ENCODE measurements around the gene GJA10. TPM values are rescaled to one million over a fixed set of nuclear protein-coding genes. Genes with fewer than 3 reads are reported as not detected.
A peak's percentile ranks its signal among the peaks of the same experiment; 100 is the strongest.
"Not testable (repeated sequence)": the region's sequence is repeated elsewhere in the genome, so short reads cannot be mapped to it uniquely, and the experiment has no call there.

The GJA10 gene
- total RNA-seq (2014; rRNA removed; shearing (Covaris generic)), result not detected in 2 replicates

DNA sequence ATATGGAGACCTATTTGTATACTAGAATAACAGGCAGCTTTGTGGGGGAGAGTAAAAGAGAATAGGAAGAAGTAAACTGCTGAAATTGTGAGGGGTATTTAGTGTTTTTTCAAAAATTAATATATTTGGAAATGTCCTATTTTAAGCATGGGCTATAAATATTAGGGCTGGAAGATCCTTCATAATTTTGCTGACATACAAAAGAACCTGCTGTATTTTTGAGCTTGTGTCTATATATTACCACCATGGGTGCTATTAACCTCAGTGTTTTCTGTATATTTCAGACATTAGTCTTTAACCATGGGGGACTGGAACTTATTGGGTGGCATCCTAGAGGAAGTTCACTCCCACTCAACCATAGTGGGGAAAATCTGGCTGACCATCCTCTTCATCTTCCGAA lies at the start of gene GJA10:
TSS of gene GJA10 (plus strand) at position 301 of the 400 bp plus-strand sequence. CDS start at position 301, 0 bp downstream.
- H3K4me3 ChIP-seq, result no peak within 1 kb of the TSS
- no peaks in the 10 kb centered on the region for H3K4me1 ChIP-seq (replicated peaks)
- H3K9me3 ChIP-seq (replicated peaks), result no peaks in the 10 kb centered on the region
- peaks cover 8% of the 10 kb centered on the region; the same call in 1 of the 2 replicates for H3K27me3 ChIP-seq (replicated peaks)
- no peaks in the 10 kb centered on the region for H3K36me3 ChIP-seq
- DNase-seq (ENCODE audit: low read depth in 1 of 2, low spot score in 2 of 2), result no peak
- no peak within 1 kb of the TSS for H3K27ac ChIP-seq

DNA sequence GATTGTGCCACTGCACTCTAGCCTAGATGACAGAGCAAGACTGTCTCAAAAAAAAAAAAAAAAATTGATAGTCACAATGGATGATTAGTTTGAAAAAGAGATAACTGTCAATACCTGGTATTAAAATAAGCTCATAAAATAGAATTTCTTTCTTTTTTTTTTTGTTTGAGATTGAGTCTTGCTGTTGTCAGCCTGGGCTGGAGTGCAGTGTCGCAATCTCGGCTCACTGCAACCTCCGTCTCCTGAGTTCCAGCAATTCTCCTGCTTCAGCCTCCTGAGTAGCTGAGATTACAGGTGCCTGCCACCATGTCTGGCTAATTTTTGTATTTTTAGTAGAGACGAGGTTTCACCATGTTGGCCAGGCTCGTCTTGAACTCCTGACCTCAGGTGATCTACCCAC lies 46.8 kb upstream of the GJA10 start:
- Histone ChIP-seq H3K36me3 (peaks cover 49% of the 10 kb centered on the region), H3K4me1 (replicated peaks) (peaks cover 18% of the 10 kb centered on the region)
- H3K27me3 ChIP-seq (replicated peaks); H3K27ac ChIP-seq; H3K4me3 ChIP-seq; DNase-seq (ENCODE audit: low read depth in 1 of 2, low spot score in 2 of 2); H3K9me3 ChIP-seq (replicated peaks): not testable (repeated sequence)

DNA sequence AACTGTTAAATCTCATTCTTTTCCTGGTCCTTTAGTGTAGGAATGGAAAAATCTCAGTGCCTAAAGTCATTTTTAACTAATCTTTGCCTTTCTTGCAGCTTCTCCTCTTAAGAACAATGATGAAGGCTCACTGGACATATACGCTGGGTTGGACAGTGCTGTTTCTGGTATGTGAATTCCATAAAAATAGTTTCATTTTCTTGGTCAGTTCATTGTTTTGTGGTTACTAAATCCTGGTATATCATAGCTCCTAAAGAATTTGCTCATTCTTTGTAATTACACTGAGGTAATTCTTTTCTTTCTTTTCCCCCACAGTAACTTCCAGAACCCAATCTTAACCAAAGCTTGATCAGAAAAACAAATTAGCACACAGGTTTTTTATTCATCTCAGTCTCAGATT lies 41.2 kb upstream of the GJA10 start:
- H3K9me3 ChIP-seq (replicated peaks), result no peaks in the 10 kb centered on the region
- DNase-seq (ENCODE audit: low read depth in 1 of 2, low spot score in 2 of 2), result peak in 1 of 2 experiments; percentile 64
- H3K4me3 ChIP-seq, result no peak overlapping the region
- no peaks in the 10 kb centered on the region for H3K27me3 ChIP-seq (replicated peaks)
- peak overlapping the region; percentile 58 for H3K27ac ChIP-seq
- H3K36me3 ChIP-seq, result peaks cover 70% of the 10 kb centered on the region
- H3K4me1 ChIP-seq (replicated peaks), result peaks cover 23% of the 10 kb centered on the region

DNA sequence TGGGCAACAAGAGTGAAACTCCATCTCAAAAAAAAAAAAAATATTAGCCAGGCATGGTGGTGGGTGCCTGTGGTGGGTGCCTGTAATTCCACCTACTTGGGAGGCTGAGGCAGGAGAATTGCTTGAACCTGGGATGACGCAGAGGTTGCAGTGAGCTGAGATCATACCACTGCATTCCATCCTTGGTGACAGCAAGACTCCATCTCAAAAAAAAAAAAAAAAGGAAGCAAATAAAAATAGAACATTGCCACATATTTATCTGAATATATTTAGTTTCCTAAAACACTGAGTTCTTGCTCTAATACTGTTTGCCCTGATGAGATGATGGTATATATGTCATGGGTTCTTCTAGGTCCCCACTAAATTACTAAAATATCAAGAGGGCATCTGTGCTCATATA lies 36.2 kb upstream of the GJA10 start:
- no peak overlapping the region for H3K4me3 ChIP-seq
- H3K27me3 ChIP-seq (replicated peaks), result no peaks in the 10 kb centered on the region
- no peaks in the 10 kb centered on the region for H3K9me3 ChIP-seq (replicated peaks)
- H3K36me3 ChIP-seq, result peaks cover 85% of the 10 kb centered on the region
- H3K4me1 ChIP-seq (replicated peaks), result peaks cover 8% of the 10 kb centered on the region
- no peak overlapping the region for H3K27ac ChIP-seq
- no peak for DNase-seq (ENCODE audit: low read depth in 1 of 2, low spot score in 2 of 2)

DNA sequence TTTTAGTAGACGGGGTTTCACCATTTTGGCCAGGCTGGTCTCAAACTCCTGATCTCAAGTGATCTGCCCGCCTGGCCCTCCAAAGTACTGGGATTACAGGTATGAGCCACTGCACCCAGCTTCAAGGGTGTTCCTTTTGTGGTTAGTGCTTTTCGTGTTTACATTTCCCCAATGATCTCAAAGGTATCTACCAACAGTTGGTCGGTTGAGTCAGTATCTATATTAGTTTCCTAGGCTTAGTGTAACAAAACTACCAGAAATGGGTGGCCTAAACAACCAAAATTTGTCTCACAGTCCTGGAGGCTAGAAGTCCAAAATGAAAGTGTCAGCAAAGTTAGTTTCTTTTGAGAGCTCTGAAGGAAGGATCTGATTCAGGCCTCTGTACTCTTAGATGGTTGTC lies 34.5 kb upstream of the GJA10 start:
- H3K4me1 ChIP-seq (replicated peaks), result no peaks in the 10 kb centered on the region
- no peak overlapping the region for H3K4me3 ChIP-seq
- no peak for DNase-seq (ENCODE audit: low read depth in 1 of 2, low spot score in 2 of 2)
- no peaks in the 10 kb centered on the region for H3K9me3 ChIP-seq (replicated peaks)
- peaks cover 85% of the 10 kb centered on the region for H3K36me3 ChIP-seq
- no peaks in the 10 kb centered on the region for H3K27me3 ChIP-seq (replicated peaks)
- H3K27ac ChIP-seq, result no peak overlapping the region

DNA sequence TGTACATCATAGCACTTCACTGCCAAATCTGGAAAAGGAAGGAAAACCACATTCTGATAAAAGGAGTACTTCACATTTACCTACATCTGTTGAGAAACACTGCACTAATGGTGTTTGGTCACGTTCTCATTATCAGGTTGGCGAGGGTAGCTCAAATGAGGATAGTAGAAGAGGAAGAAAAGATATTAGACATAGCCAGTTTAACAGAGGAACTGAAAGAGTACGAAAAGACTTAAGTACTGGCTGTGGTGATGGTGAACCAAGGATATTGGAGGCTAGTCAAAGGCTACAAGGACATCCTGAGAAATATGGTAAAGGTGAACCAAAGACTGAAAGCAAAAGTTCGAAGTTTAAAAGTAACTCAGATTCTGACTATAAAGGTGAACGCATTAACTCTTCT lies 32.0 kb upstream of the GJA10 start:
- no peak overlapping the region for H3K4me3 ChIP-seq
- no peaks in the 10 kb centered on the region for H3K4me1 ChIP-seq (replicated peaks)
- H3K27ac ChIP-seq, result no peak overlapping the region
- no peaks in the 10 kb centered on the region for H3K27me3 ChIP-seq (replicated peaks)
- H3K9me3 ChIP-seq (replicated peaks), result no peaks in the 10 kb centered on the region
- H3K36me3 ChIP-seq, result peaks cover 81% of the 10 kb centered on the region
- DNase-seq (ENCODE audit: low read depth in 1 of 2, low spot score in 2 of 2), result no peak

DNA sequence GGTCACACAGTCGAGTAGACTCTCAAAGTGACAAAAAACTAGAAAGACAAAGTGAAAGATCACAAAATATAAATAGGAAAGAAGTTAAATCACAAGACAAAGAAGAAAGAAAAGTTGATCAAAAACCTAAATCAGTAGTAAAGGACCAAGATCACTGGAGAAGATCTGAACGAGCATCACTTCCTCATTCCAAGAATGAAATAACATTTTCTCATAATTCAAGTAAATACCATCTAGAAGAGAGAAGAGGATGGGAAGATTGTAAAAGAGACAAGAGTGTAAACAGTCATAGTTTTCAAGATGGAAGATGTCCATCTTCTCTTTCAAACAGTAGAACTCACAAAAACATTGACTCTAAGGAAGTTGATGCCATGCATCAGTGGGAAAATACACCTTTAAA lies 31.6 kb upstream of the GJA10 start:
- Histone ChIP-seq H3K27me3 (replicated peaks) (no peaks in the 10 kb centered on the region), H3K4me3 (no peak overlapping the region), H3K27ac (no peak overlapping the region), H3K4me1 (replicated peaks) (no peaks in the 10 kb centered on the region), H3K36me3 (peaks cover 82% of the 10 kb centered on the region), H3K9me3 (replicated peaks) (no peaks in the 10 kb centered on the region)
- no peak for DNase-seq (ENCODE audit: low read depth in 1 of 2, low spot score in 2 of 2)

DNA sequence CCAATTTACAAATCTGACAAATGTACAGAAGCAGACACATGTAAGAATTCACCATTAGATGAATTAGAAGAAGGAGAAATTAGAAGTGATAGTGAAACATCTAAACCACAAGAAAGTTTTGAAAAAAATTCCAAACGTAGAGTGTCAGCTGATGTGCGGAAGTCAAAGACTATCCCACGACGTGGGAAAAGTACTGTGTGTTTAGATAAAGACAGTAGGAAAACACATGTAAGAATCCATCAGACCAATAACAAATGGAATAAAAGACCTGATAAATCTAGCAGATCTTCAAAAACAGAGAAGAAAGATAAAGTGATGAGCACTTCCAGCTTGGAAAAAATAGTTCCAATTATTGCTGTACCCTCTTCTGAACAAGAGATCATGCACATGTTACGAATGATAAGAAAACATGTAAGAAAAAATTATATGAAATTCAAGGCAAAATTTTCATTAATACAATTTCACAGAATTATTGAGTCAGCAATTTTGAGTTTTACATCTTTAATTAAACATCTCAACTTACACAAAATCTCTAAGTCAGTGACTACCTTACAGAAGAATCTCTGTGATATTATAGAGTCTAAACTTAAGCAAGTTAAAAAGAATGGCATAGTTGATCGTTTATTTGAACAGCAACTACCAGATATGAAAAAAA lies 28.1 kb upstream of the GJA10 start:
- Histone ChIP-seq H3K27me3 (replicated peaks) (no peaks in the 10 kb centered on the region), H3K4me3 (no peak overlapping the region), H3K4me1 (replicated peaks) (no peaks in the 10 kb centered on the region), H3K9me3 (replicated peaks) (no peaks in the 10 kb centered on the region), H3K27ac (no peak overlapping the region), H3K36me3 (peaks cover 91% of the 10 kb centered on the region)
- DNase-seq (ENCODE audit: low read depth in 1 of 2, low spot score in 2 of 2), result no peak

DNA sequence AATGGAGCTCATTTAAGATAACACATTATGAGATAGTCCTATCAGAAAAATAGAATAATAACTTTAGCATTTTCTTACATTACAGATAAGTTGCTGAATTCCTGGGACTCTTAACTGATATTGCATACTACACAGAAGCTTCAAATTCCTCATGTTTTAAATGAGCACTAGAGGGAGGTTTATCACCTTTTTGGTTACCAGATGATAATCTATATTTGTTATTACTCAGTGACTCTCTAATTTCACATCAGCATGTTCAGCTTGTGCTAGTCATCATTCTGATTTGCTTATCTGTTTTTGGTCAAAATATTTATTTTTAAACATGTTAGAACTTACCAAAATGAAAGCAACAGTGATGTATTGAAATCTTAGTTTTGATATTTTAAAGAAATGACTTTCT lies 20.5 kb upstream of the GJA10 start:
- Histone ChIP-seq H3K27me3 (replicated peaks) (no peaks in the 10 kb centered on the region), H3K36me3 (peaks cover 37% of the 10 kb centered on the region), H3K4me1 (replicated peaks) (no peaks in the 10 kb centered on the region), H3K27ac (no peak overlapping the region), H3K9me3 (replicated peaks) (no peaks in the 10 kb centered on the region), H3K4me3 (no peak overlapping the region)
- no peak for DNase-seq (ENCODE audit: low read depth in 1 of 2, low spot score in 2 of 2)

DNA sequence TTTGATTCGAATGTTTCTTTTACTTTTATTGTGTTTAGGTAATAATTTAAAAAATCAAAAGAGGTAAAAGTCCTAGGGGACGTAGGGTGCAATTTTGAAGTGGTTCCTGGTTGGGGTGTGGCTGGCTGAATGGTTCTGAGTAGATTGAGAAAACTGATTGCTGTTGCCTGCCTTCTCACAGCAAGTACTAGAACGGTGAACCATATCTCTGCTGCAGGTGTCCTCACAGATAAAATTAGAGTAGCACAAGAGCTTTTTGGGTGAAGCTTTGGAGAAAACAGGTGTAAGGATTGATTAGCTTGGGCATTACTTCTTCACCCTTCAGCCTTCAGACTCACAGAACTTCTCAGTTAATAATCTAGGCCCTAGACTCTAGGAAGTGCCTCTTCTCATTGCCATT lies 19.8 kb upstream of the GJA10 start:
- Histone ChIP-seq H3K4me1 (replicated peaks) (no peaks in the 10 kb centered on the region), H3K27me3 (replicated peaks) (no peaks in the 10 kb centered on the region), H3K27ac (no peak overlapping the region), H3K4me3 (no peak overlapping the region), H3K9me3 (replicated peaks) (no peaks in the 10 kb centered on the region), H3K36me3 (peaks cover 32% of the 10 kb centered on the region)
- no peak for DNase-seq (ENCODE audit: low read depth in 1 of 2, low spot score in 2 of 2)

DNA sequence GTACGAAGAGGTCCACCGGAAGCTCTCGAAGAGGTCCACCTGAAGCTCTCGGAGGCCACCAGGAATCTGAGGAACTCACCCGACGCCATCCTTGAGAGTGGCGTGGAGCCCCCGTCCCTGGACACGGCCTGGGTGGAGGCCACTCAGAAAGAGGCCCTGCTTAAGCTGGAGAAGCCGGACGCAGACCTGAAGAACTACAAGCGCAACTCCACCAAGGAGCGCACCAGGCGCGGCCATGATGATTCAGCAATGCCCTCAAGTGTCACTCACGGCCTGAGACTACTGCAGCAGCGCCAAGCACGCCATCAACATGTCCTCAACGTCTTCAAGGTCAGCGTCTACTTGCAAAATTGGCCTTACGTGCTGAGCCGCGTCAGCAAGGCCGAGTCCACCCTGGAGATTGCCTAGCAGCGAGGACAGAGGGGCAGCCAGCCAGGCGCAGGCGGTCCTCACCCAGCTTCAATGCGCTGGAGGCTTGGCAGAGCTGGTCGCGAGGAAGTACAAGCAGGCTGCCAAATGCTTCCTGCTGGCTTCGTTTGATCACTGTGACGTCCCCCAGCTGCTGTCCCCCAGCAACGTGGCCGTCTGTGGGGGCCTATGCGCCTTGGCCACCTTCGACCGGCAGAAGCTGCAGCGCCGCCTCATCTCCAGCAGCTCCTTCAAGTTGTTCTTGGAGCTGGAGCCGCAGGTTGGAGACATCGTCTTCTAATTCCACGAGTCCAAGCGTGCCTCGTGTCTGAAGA lies 7.7 kb upstream of the GJA10 start:
- Histone ChIP-seq H3K4me1 (replicated peaks) (peaks cover 6% of the 10 kb centered on the region; the same call in 1 of the 2 replicates), H3K27me3 (replicated peaks) (peaks cover 22% of the 10 kb centered on the region), H3K9me3 (replicated peaks) (no peaks in the 10 kb centered on the region), H3K4me3 (no peak overlapping the region), H3K36me3 (no peaks in the 10 kb centered on the region), H3K27ac (no peak overlapping the region)
- no peak for DNase-seq (ENCODE audit: low read depth in 1 of 2, low spot score in 2 of 2)

DNA sequence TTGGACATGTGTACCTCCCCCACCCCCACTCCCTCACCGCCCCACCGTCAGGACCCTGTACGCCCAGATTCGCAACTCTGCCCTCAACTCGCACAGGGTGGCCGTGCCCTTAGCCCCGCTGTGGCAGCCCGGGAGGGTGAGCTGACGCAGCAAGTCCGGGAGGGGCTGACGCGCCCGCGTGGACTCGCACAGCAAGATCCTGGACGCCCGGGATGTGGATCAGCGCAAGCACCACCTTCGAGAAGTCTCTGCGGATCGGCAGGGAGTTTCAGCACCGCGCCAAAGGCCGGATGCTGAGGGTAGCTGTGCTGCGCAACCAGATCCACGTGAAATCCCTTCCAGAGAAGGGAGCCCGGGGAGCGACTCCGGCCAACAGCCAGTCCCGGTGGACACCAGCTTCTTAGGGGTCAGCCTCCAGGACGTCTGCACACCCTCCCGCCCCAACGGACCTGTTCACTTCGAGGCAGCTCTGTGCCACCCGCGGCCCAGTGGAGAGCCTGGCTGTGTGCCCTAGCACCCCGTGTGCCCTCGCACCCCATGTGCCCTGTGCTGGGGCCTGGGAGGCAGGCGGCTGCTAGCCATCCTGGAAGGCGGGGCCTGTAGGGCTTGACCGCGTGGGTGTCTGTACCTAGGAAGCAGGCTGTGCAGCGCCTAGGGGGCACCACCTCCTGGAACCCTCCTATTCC lies 6.7 kb upstream of the GJA10 start:
- Histone ChIP-seq H3K36me3 (no peaks in the 10 kb centered on the region), H3K27ac (no peak overlapping the region), H3K4me3 (no peak overlapping the region), H3K9me3 (replicated peaks) (no peaks in the 10 kb centered on the region), H3K4me1 (replicated peaks) (peaks cover 6% of the 10 kb centered on the region; the same call in 1 of the 2 replicates), H3K27me3 (replicated peaks) (peaks cover 22% of the 10 kb centered on the region)
- no peak for DNase-seq (ENCODE audit: low read depth in 1 of 2, low spot score in 2 of 2)

DNA sequence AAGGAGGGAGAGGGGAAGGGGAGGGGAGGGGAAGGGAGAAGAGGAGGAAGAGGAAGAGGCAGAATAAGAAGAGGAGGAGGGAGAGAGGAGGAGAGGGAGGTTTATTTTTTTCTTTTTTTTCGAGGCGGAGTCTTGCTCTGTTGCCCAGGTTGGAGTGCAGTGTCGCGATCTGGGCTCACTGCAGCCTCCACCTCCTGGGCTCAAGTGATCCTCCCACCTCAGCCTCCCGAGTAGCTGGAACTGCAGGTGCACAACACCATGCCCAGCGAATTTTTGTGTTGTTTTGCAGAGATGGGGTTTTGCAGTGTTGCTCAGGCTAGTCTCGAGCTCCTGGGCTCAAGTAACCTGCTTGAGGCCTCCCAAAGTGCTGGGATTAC lies 6.1 kb upstream of the GJA10 start:
- Histone ChIP-seq H3K36me3 (no peaks in the 10 kb centered on the region), H3K4me3 (no peak overlapping the region), H3K4me1 (replicated peaks) (peaks cover 6% of the 10 kb centered on the region; the same call in 1 of the 2 replicates), H3K27me3 (replicated peaks) (peaks cover 22% of the 10 kb centered on the region), H3K9me3 (replicated peaks) (no peaks in the 10 kb centered on the region), H3K27ac (no peak overlapping the region)
- no peak for DNase-seq (ENCODE audit: low read depth in 1 of 2, low spot score in 2 of 2)

DNA sequence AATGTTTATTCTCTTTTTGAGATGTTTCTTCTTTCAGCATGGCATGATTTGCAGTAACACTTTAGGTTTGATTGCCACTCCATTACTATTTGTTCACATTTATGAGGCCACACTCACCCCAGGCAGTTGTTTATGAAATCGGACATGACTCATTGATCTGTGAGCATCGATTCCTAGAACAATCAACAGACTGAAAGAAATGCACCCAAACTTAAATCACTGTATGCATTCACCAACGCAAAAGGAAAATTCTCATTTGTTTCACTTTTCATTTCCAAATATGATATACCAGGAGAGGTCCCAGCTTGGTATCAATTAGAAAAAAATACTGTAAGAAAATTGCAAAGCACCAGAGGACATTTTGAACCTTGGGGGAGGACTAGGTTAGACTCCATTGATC lies 5.4 kb upstream of the GJA10 start:
- DNase-seq (ENCODE audit: low read depth in 1 of 2, low spot score in 2 of 2), result no peak
- no peak overlapping the region for H3K4me3 ChIP-seq

More for the DNA sequence above, 5.4 kb upstream of the GJA10 start:
- H3K27me3 ChIP-seq (replicated peaks), result peaks cover 22% of the 10 kb centered on the region
- peaks cover 6% of the 10 kb centered on the region; the same call in 1 of the 2 replicates for H3K4me1 ChIP-seq (replicated peaks)
- H3K36me3 ChIP-seq, result no peaks in the 10 kb centered on the region
- no peaks in the 10 kb centered on the region for H3K9me3 ChIP-seq (replicated peaks)
- H3K27ac ChIP-seq, result no peak overlapping the region

All from SJSA1 (cell line).